GM21390 (cell line): ENCODE data around the gene SLC35C1.
"Not testable (repeated sequence)": the region's sequence is repeated elsewhere in the genome, so short reads cannot be mapped to it uniquely, and the experiment has no call there.

Experiments
- ATAC-seq: cut with Tn5 transposase; IDR thresholded peaks from one replicate; pipeline ENCODE4 v1.9.1; 2021; ENCODE audit not compliant: unreplicated experiment

Gene SLC35C1

GRCh38 chr11:45810431-45811108 is 5.6 kb downstream of the SLC35C1 start:
- no peak for ATAC-seq

DNA sequence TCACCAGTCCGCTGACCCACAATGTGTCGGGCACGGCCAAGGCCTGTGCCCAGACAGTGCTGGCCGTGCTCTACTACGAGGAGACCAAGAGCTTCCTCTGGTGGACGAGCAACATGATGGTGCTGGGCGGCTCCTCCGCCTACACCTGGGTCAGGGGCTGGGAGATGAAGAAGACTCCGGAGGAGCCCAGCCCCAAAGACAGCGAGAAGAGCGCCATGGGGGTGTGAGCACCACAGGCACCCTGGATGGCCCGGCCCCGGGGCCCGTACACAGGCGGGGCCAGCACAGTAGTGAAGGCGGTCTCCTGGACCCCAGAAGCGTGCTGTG is 6.1 kb downstream of the SLC35C1 start:
- ATAC-seq: no peak

GRCh38 chr11:45811571-45812290 is 6.8 kb downstream of the SLC35C1 start:
- no peak for ATAC-seq

DNA sequence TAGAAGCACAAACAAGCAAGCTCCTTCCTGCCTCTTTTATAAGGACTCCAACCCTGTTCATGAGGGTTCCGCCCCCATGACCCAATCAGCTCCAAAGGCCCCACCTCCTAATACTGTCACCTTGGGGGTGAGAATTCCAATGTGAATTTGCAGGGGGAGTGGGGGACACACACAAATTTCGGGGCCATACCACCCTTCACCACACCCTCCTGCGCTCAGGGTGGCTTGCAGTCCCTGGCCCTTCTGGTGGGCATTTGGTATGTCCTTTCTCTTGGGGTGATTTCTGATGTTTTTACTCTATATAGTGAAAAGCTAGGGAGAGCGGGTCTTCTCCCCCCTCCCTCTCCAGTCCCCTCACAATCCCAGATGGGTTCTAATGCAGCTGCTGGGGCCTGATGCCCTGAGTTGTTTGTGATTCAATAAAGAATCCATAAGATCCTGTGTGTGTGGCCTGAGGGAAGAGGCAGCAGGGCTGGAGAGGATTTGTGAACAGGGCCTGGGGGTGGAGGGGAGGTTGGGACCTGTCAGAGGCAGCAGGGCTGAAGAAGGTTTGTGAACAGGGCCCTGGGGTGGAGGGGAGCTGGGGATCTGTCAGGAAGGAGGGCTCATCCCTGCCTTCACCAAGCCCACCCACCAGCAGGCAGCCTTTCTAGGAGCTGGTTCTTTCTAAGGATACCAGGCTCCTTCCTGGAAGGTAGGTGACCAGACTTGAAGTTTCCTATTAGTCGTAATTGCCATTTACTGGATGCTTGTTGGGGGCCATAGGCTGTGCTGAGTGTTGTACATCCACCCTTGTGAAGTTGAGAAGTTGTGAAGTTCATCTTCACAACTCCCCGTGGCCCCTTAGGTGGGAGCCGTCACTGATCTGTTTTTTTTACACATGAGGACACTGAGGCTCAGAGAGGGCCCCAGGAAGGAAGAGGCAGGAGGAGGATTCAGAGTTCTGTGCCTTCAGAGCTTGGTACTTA is 7.9 kb downstream of the SLC35C1 start:
- no peak for ATAC-seq

GRCh38 chr11:45815747-45816146 is 10.8 kb downstream of the SLC35C1 start:
- ATAC-seq: no peak

DNA sequence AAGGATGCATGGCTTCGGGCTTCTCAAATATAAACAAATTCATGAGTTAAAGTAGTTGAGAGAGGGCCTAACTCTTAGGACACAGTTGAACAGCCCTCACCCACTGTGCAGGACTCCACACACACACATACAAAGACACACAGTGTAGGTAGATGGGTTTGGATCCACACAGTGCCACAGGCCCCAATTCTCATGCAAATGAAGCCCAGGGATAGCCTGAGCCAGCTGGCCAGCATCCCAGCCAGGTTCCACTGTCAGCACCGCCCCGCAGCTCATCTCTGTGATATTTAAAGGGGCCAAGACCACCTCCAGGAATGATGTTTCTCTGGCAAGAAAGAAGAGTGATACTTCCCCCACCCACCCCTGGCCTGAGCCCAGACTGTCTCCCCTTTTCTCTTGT is 11.7 kb downstream of the SLC35C1 start:
- ATAC-seq: no peak

DNA sequence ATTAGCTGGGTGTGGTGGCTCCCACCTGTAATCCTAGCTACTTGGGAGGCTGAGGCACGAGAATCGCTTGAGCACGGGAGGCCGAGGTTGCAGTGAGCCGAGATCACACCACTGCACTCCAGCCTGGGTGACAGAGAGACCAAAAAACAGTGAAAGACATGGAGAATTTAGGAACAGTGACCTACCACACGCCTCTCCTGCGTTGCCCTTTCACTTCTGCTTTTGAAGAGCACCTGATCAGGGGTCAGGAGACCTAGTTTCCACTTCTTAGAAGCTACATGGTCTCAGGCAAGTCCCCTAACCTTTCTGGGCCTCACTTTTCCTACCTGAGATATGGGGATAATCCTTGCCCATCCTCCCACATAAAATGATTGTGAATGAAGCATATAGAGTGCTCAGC is 12.2 kb downstream of the SLC35C1 start:
- peak; percentile 68 for ATAC-seq

DNA sequence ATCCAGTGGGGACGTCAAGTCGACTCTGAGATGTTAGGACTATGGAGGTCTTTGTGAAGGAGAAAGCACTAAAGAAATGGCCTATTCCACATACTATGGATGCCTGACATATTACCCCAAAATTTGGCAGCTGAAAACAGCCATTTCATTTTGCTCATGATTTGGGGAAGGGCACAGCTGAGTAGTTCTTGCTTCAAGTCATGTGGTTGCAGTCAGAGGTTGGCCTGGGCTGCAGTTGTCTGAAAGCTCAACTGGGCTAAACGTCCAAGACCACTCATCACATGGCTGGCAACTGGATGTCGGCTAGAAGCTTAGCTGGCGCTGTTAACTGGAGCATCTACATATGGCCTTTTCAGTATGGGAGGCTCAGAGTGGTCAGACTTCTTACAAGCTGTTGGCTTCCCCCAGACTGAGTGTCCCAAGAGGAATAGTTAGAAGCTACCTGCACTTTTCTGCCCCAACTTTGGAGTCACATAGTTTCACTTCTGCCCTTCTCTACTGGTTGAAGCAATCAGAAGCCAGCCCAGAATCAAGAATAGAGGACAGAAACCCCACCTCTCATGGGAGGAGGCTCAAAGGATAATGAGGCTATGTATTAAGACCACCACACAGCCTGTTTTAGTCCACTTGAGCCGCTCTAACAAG is 14.1 kb downstream of the SLC35C1 start:
- ATAC-seq: no peak

GRCh38 chr11:45820211-45820857 is 15.4 kb downstream of the SLC35C1 start:
- no peak for ATAC-seq

DNA sequence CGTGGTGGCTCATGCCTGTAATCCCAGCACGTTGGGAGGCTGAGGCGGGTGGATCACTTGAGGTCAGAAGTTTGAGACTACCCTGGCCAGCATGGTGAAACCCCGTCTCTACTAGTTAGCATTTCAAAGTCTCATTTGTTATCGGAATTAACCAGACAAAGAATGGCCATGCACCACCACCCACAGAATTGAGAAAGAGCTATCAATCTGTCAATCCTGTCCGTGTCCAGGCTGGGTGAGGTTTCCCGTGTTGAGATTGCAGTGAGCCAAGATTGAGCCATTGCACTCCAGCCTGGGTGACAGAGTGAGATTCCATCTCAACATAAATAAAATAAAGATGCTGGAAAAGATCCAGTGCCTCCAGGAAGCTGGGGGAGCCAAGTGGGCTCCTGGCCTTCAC is 21.5 kb downstream of the SLC35C1 start:
- not testable (repeated sequence) for ATAC-seq

DNA sequence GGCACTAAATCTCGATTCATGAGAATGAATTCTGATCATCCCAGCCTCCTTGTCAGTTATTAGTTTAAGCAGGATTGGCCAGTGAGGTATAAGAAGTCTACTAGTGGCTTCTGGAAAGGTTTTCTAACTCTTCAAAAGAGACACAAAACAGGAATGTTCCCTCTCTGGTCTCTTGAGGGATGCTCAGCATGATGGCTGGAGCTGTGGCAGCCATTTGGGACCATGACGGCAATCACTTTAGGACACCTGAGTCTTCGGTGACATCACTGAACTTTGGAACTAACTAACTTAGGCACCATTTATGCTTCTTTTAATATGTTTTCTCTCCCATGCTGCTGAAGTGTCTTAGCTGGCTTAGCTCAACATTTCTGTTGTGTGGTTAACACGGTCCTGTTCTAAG is 22.2 kb downstream of the SLC35C1 start:
- ATAC-seq: no peak

DNA sequence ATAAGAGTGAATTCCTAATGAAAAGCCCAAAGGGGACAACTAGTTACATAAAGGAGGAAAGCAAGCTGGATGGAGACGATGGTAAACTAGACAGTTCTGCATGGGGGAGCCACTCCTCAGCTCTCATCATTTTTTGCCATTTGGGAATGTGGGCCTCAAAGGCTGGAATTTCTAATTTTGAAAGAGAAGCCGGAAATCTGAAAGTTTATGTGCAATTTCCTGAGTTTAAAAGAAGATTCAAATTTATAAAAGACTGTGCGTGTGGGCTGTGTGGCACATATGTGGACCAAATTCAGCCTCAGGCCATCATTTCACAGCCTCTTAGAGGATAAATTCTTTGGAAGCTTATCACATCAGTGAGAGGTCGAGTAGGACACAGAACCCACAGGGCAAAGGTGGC is 24.0 kb downstream of the SLC35C1 start:
- ATAC-seq: no peak

DNA sequence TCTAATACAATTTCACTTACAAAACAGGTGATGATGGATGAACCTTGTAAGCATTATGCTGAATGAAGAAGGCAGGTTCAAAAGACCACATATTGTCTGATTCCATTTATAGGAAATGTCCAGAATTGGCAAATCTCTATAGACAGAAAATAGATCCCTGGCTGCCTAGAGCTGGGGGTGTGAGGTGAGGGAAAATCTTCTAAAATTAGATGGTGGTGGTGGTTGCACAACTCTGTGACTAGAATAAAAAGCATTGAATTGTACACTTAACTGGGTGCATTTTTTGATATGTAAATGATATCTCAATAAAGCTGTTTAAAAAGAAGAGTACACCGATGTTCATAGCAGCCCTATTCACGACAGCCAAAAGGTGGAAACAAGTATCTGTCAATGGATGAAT is 25.6 kb downstream of the SLC35C1 start:
- ATAC-seq: no peak

DNA sequence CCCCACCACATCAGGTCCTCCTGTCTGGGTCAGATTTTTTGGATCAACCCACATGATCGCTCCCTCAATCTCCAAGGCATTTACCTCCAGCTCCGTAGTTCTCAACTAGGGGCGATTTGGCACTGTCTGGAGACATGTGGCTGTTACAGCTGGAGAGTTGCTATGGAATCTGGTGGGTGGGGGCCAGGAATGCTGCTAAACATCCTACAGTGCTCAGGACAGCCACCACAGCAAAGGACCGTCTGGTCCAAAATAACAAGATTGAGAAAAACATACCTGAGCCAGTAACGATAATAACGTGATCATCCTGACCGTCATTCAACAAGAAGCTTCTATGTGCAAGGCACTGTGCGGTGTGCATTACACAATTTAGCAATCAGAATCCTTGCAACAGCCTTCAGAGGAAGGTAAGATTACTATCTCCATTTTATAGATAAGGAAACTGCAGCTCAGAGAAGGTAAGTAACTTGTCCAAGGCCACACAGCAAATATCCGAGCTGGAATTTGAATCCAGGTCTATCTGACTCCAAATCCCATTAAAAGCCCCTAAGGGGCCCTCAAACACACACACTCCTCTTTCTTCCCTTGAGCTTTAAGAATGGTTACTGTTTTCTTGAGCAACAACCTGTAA is 28.0 kb downstream of the SLC35C1 start:
- ATAC-seq: no peak

DNA sequence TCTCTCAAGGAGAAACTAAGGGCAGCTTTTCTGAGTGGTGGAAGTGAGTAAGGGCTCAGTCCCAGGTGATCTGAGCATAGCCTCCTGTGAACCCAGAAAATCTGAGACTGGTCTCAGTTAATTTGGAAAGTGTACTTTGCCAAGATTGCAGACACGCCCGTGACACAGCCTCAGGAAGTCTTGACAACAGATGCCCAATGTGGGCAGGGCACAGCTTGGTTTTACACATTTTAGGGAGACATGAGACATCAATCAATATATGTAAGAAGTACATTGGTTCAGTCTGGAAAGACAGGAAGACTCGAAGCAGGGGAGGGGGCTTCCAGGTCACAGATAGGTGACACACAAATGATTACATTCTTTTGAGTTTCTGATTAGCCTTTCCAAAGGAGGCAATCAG is 28.8 kb downstream of the SLC35C1 start:
- ATAC-seq: no peak

DNA sequence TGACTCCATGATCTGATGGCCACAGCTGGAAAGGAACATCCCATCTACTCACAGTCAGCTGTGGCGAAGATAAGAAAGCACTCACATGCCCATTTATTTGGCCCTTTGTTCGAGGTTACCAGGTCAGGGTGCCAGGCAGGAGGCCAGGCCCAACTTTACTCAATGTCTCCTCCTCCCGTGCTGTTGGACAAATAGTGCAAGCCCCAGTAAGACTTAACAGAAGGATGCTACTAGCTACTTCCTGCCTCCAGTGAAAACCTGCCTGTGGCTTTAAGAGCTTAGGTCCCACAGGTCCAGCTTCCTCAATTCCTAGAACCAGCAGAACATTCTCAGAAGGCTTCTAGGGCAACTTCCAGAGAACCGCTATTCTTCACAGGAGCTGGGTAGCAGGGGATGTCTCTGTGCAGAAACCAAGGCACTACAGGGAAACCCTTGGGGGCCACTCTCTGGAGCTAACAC is 29.4 kb downstream of the SLC35C1 start:
- no peak for ATAC-seq

- ATAC-seq: no peak
Measured at GRCh38 chr11:45839204-45839603, 34.3 kb downstream of the SLC35C1 start.

DNA sequence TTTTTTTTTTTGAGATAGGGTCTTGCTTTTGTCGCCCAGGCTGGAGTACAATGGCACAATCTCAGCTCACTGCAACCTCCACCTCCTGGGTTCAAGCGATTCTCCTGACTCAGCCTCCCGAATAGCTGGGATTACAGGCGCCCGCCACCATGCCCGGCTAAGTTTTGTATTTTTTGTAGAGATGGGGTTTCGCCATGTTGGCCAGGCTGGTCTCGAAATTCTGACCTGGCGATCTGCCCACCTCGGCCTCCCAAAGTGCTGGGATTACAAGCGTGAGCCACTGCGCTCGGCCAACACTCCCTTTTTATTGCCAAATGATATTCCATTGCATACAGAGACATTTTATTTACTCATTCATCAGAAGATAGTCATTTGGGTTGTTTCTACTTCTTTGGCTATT is 35.3 kb downstream of the SLC35C1 start:
- not testable (repeated sequence) for ATAC-seq

GRCh38 chr11:45843158-45843924 is 38.4 kb downstream of the SLC35C1 start:
- peak; percentile 26 for ATAC-seq
